GM12891 (cell line): ENCODE measurements around the gene USP40.

Experiments used
- POLR2A ChIP-seq: IDR thresholded peaks from 2 replicates; pipeline ENCODE4 v1.6.1; 2011; ENCODE audit warnings: low read depth, low read length, control low read depth
- POLR2AphosphoS5 ChIP-seq: IDR thresholded peaks from 2 replicates; pipeline ENCODE4 v1.6.1; 2011; ENCODE audit warnings: low read depth, low read length, control low read depth
- POU2F2 ChIP-seq: IDR thresholded peaks from 2 replicates; pipeline ENCODE4 v1.6.1; 2011; ENCODE audit warnings: low read depth, mild to moderate bottlenecking, control low read depth, low read length, moderate library complexity

GRCh38 chr2:233602076-233602475 lies 35.5 kb upstream of the USP40 start:
- TF ChIP-seq POLR2A: no peak
- no peak for TF ChIP-seq POLR2AphosphoS5
- TF ChIP-seq POU2F2: no peak
